A673 (cell line): ENCODE results near the gene MMP12. TPM values are rescaled to one million over a fixed set of nuclear protein-coding genes. Genes with fewer than 3 reads are reported as not detected.

Experiments used
- Bru-seq: library from RNA; stranded (reverse); fragments of 400-500 nt; gene quantifications from one replicate; lab custom pipeline; 2021; lab: Mats Ljungman, UMichigan
- BruChase-seq, 2 experiments: library from RNA; stranded (reverse); fragments of 400-500 nt; gene quantifications; one replicate each; lab custom pipeline; 2021; lab: Mats Ljungman, UMichigan
- BruUV-seq: library from RNA; stranded (reverse); fragments of 400-500 nt; replicated peaks from 2 replicates; lab custom pipeline; 2021; lab: Mats Ljungman, UMichigan
- CTCF ChIA-PET: fragments of 300-600 bp; sonication (Branson Sonifier 250); formaldehyde crosslinking; loops from one replicate; lab custom pipeline; 2022; ENCODE audit warnings: antibody characterized with exemption; lab: Charles Lee
- POLR2A ChIA-PET: fragments of 300-600 bp; sonication (Branson Sonifier 250); formaldehyde crosslinking; loops from one replicate; lab custom pipeline; 2022; ENCODE audit warnings: antibody characterized with exemption; ENCODE audit not compliant: low non-redundant PET; lab: Charles Lee
- DNase-seq: peaks from one replicate; pipeline ENCODE4 v3.0.0-alpha.2; 2015; ENCODE audit warnings: low spot score
- H3K27ac ChIP-seq: fragments of 200-600 bp; sonication (generic); 2 replicates; pipeline ENCODE4 v1.5.1; 2016; ENCODE audit warnings: mixed run types, low read depth, mild to moderate bottlenecking, mixed read lengths, antibody characterized with exemption, low read length; ENCODE audit not compliant: poor library complexity, severe bottlenecking
- H3K27me3 ChIP-seq: fragments of 200-600 bp; sonication (generic); replicated peaks from 2 replicates; pipeline ENCODE4 v1.6.1; 2017; ENCODE audit warnings: mixed run types, low read depth, mild to moderate bottlenecking, mixed read lengths, antibody characterized with exemption, low read length; ENCODE audit not compliant: insufficient read depth, poor library complexity
- H3K36me3 ChIP-seq: fragments of 200-600 bp; sonication (generic); 2 replicates; pipeline ENCODE4 v1.6.1; 2016; ENCODE audit warnings: mixed run types, mild to moderate bottlenecking, mixed read lengths, antibody characterized with exemption, low read length; ENCODE audit not compliant: insufficient read depth, poor library complexity, severe bottlenecking
- H3K4me1 ChIP-seq: fragments of 200-600 bp; sonication (generic); 2 replicates; pipeline ENCODE4 v1.6.1; 2017; ENCODE audit warnings: mixed run types, mild to moderate bottlenecking, mixed read lengths, antibody characterized with exemption, low read length; ENCODE audit not compliant: insufficient read depth, poor library complexity, severe bottlenecking
- H3K4me3 ChIP-seq: fragments of 200-600 bp; sonication (generic); 2 replicates; pipeline ENCODE4 v1.5.1; 2016; ENCODE audit warnings: low read depth, mixed run types, mild to moderate bottlenecking, mixed read lengths, low read length; ENCODE audit not compliant: poor library complexity, severe bottlenecking
- H3K9me3 ChIP-seq: fragments of 200-600 bp; sonication (generic); 2 replicates; pipeline ENCODE4 v1.6.1; 2016; ENCODE audit warnings: mixed run types, low read depth, mild to moderate bottlenecking, mixed read lengths, antibody characterized with exemption, low read length; ENCODE audit not compliant: poor library complexity, severe bottlenecking
- CTCF ChIP-seq: fragments of 300-800, 200-600 bp; sonication (generic); conservative IDR thresholded peaks from 2 replicates; pipeline ENCODE4 v1.5.1; 2017; ENCODE audit warnings: low read depth, mild to moderate bottlenecking, antibody characterized with exemption, low read length, moderate library complexity, mixed read lengths
- EZH2 ChIP-seq: fragments of 200-600 bp; sonication (generic); IDR thresholded peaks from 2 replicates; pipeline ENCODE4 v1.6.1; 2017; ENCODE audit warnings: borderline replicate concordance, low read depth, mild to moderate bottlenecking, mixed read lengths, antibody characterized with exemption, low read length; ENCODE audit not compliant: poor library complexity, severe bottlenecking
- intact Hi-C: fragments of 100-400 bp; cut with micrococcal nuclease; formaldehyde crosslinking; loops from one replicate; pipeline ENCODE4 v1.10.0; 2022; ENCODE audit not compliant: unreplicated experiment
- long read RNA-seq: library from polyadenylated mRNA; stranded (forward); transcript quantifications from one replicate; pipeline ENCODE4 v2.0.0, GENCODE V29; 2022
- total RNA-seq: library from RNA; stranded (reverse); gene quantifications from 2 replicates; pipeline ENCODE4 v1.2.3, GENCODE V29; 2021

MMP12 gene
- total RNA-seq (0.19 TPM in 1 of 2 replicates, not detected in the other), Bru-seq, nascent RNA (percentile 17 among the genes with signal in this experiment), BruChase-seq, experiment 1, labeled RNA remaining after a 2-hour chase (percentile 15 among the genes with signal in this experiment), BruChase-seq, experiment 2, labeled RNA remaining after a 6-hour chase (percentile 20 among the genes with signal in this experiment)
- long read RNA-seq, partial matches to known transcripts: 0 of 4 reads
- long read RNA-seq, other reads (novel, unspliced or antisense): 1 of 4 reads

GRCh38 chr11:102874852-102875251 lies at the start of gene MMP12:
MMP12 (minus strand) TSS chr11:102874982; CDS start chr11:102874937, 45 bp downstream.
- Histone ChIP-seq H3K9me3 (no peaks in the 10 kb centered on the region), H3K27me3 (no peaks in the 10 kb centered on the region), H3K27ac (no peak within 1 kb of the TSS), H3K4me1 (no peaks in the 10 kb centered on the region), H3K4me3 (no peak within 1 kb of the TSS), H3K36me3 (no peaks in the 10 kb centered on the region)
- ChIA-PET CTCF (no interaction called here), POLR2A (interaction anchor here (0.6 kb wide), 1 partner anchor 14 kb away, joined by 3 read pairs; no protein-coding TSS in a partner anchor)
- DNase-seq: no peak
- TF ChIP-seq CTCF: no peak
- TF ChIP-seq EZH2: no peak
- intact Hi-C loops: no loop called here
- no TSS peak for BruUV-seq

GRCh38 chr11:102921587-102922220 lies 46.9 kb upstream of the MMP12 start:
- intact Hi-C loops: loop anchor here (1.0 kb wide), 1 partner anchor 9 kb away; no protein-coding TSS in a partner anchor
- POLR2A ChIA-PET: no interaction called here

More at GRCh38 chr11:102921587-102922220, 46.9 kb upstream of the MMP12 start:
- no TSS peak for BruUV-seq
- no peaks in the 10 kb centered on the region for H3K36me3 ChIP-seq
- CTCF ChIA-PET: interaction anchor here (0.7 to 1.5 kb wide), 2 partner anchors 9 to 20 kb away, joined by 3 to 5 read pairs; no protein-coding TSS in a partner anchor
- H3K27ac ChIP-seq: peak overlapping the region; percentile 94
- no peak overlapping the region for H3K4me3 ChIP-seq
- DNase-seq: peak; percentile 95
- TF ChIP-seq EZH2: no peak
- no peak for TF ChIP-seq CTCF
- H3K9me3 ChIP-seq: no peaks in the 10 kb centered on the region
- no peaks in the 10 kb centered on the region for H3K27me3 ChIP-seq
- H3K4me1 ChIP-seq: peaks cover 64% of the 10 kb centered on the region
